H1 (cell line): Measurements from ENCODE around the gene TAOK2. TPM values are rescaled to one million over a fixed set of nuclear protein-coding genes. Genes with fewer than 3 reads are reported as not detected.

Experiments used
- ASH2L ChIP-seq: fragments of 200-600, 300-600 bp; sonication (generic); IDR thresholded peaks from one replicate; pipeline ENCODE4 v1.7.1; 2017; ENCODE audit warnings: low read length
- BRCA1 ChIP-seq: IDR thresholded peaks from 2 replicates; pipeline ENCODE4 v1.6.1; 2012; ENCODE audit warnings: low read depth, low read length, improper control_type of control experiment
- CBX8 ChIP-seq: fragments of 300-800, 300-1000 bp; sonication (generic); IDR thresholded peaks from 2 replicates; pipeline ENCODE4 v1.7.1; 2016; ENCODE audit warnings: low read depth, low read length, borderline replicate concordance
- CHD1 ChIP-seq: IDR thresholded peaks from 2 replicates; pipeline ENCODE4 v1.6.1; 2012; ENCODE audit warnings: low read depth, low read length, improper control_type of control experiment
- CHD2 ChIP-seq: IDR thresholded peaks from 2 replicates; pipeline ENCODE4 v1.6.1; 2012; ENCODE audit warnings: low read length, improper control_type of control experiment
- CREB1 ChIP-seq: IDR thresholded peaks from 2 replicates; pipeline ENCODE4 v1.6.1; 2012; ENCODE audit warnings: inconsistent platforms
- EZH2 ChIP-seq: fragments of 200-600 bp; sonication (generic); IDR thresholded peaks from 2 replicates; pipeline ENCODE4 v1.7.1; 2012; ENCODE audit warnings: low read depth, mild to moderate bottlenecking, moderate library complexity, low read length, inconsistent platforms; ENCODE audit not compliant: severe bottlenecking
- FOSL1 ChIP-seq: IDR thresholded peaks from 2 replicates; pipeline ENCODE4 v1.6.1; 2011; ENCODE audit warnings: mild to moderate bottlenecking, low read depth, low read length, moderate library complexity; ENCODE audit not compliant: insufficient read depth
- GTF2F1 ChIP-seq: IDR thresholded peaks from 2 replicates; pipeline ENCODE4 v1.6.1; 2012; ENCODE audit warnings: low read depth, low read length, improper control_type of control experiment, borderline replicate concordance
- HDAC2 ChIP-seq, 2 experiments: fragments of 300-600 bp in 1 of 2; sonication (generic) in 1 of 2; IDR thresholded peaks; 2 replicates each; pipeline ENCODE4 v1.6.1; 2011 to 2012; ENCODE audit warnings: low read depth in 2 of 2, low read length in 2 of 2, mild to moderate bottlenecking in 2 of 2, moderate library complexity in 2 of 2, borderline replicate concordance in 1 of 2, inconsistent platforms in 1 of 2
- HDAC6 ChIP-seq: IDR thresholded peaks from one replicate; pipeline ENCODE4 v1.7.1; 2012; ENCODE audit warnings: low read depth, mild to moderate bottlenecking, inconsistent platforms, low read length, moderate library complexity
- KDM4A ChIP-seq: IDR thresholded peaks from one replicate; pipeline ENCODE4 v1.7.1; 2012; ENCODE audit warnings: low read depth, mild to moderate bottlenecking, moderate library complexity, low read length, inconsistent platforms; ENCODE audit not compliant: severe bottlenecking
- NANOG ChIP-seq: IDR thresholded peaks from 2 replicates; pipeline ENCODE4 v1.6.1; 2011; ENCODE audit warnings: low read length, low read depth, mild to moderate bottlenecking, inconsistent platforms; ENCODE audit not compliant: insufficient read depth, poor library complexity, severe bottlenecking
- POLR2A ChIP-seq, 2 experiments: IDR thresholded peaks; 1 replicate in 1 of 2; 2 replicates in 1 of 2; pipeline ENCODE4 v1.6.1; 2011; ENCODE audit warnings: low read depth in 2 of 2, low read length in 2 of 2, mild to moderate bottlenecking in 2 of 2; ENCODE audit errors: control extremely low read depth in 1 of 2
- POU5F1 ChIP-seq: IDR thresholded peaks from 2 replicates; pipeline ENCODE4 v1.6.1; 2011; ENCODE audit warnings: low read depth, mild to moderate bottlenecking, low read length, moderate library complexity
- RFX5 ChIP-seq: IDR thresholded peaks from 2 replicates; pipeline ENCODE4 v1.6.1; 2011; ENCODE audit warnings: low read depth, low read length, improper control_type of control experiment, borderline replicate concordance
- SIX5 ChIP-seq: IDR thresholded peaks from 2 replicates; pipeline ENCODE4 v1.6.1; 2011; ENCODE audit warnings: mild to moderate bottlenecking, low read depth, low read length
- TAF1 ChIP-seq: IDR thresholded peaks from 2 replicates; pipeline ENCODE4 v1.6.1; 2011; ENCODE audit warnings: mild to moderate bottlenecking, low read depth, low read length
- TCF12 ChIP-seq: IDR thresholded peaks from 2 replicates; pipeline ENCODE4 v1.6.1; 2011; ENCODE audit warnings: low read depth, mild to moderate bottlenecking, low read length
- TEAD4 ChIP-seq: IDR thresholded peaks from 2 replicates; pipeline ENCODE4 v1.6.1; 2012; ENCODE audit warnings: low read depth, low read length, inconsistent platforms, mixed read lengths
- polyA plus RNA-seq, 7 experiments: library from polyadenylated mRNA; depleted of rRNA in 3 of 7; stranded (reverse) in 5 of 7; unstranded in 2 of 7; fragments of >200 nt in 5 of 7; fragments of 200-250 nt in 2 of 7; gene quantifications; 1 replicate in 5 of 7; 2 replicates in 1 of 7; 4 replicates in 1 of 7; pipeline versions ENCODE4 v1.2.1 to v1.2.3, GENCODE V29; 2011 to 2013; ENCODE audit warnings: missing spikeins in 2 of 7, mixed read lengths in 2 of 7
- total RNA-seq: library from RNA; stranded (reverse); fragmentation: NEBNext Ultra II Directional; extraction: Animal tissue kit (Norgen Biotek cat#: 25700); gene quantifications from 2 replicates; pipeline ENCODE4 v1.2.1, GENCODE V29; 2021
- TF ChIP-seq, protein P1 (sequence below): IDR thresholded peaks from 2 replicates; pipeline ENCODE4 v1.6.1; 2012; ENCODE audit warnings: inconsistent platforms
- TF ChIP-seq, protein P2 (sequence below): IDR thresholded peaks from 2 replicates; pipeline ENCODE4 v1.6.1; 2011; ENCODE audit warnings: low read depth, mild to moderate bottlenecking, low read length; ENCODE audit not compliant: insufficient read depth
- TF ChIP-seq, protein P3 (sequence below): IDR thresholded peaks from 2 replicates; pipeline ENCODE4 v1.6.1; 2011; ENCODE audit warnings: low read length, improper control_type of control experiment
- TF ChIP-seq, protein P4 (sequence below): IDR thresholded peaks from 2 replicates; pipeline ENCODE4 v1.6.1; 2012; ENCODE audit warnings: inconsistent platforms

TAOK2 gene
- total and polyA plus RNA-seq, 2 of the 8 experiments (the other 6 are each of a cell fraction or from before 2014, with no cell fraction given): 13.5 to 32.6 TPM

DNA sequence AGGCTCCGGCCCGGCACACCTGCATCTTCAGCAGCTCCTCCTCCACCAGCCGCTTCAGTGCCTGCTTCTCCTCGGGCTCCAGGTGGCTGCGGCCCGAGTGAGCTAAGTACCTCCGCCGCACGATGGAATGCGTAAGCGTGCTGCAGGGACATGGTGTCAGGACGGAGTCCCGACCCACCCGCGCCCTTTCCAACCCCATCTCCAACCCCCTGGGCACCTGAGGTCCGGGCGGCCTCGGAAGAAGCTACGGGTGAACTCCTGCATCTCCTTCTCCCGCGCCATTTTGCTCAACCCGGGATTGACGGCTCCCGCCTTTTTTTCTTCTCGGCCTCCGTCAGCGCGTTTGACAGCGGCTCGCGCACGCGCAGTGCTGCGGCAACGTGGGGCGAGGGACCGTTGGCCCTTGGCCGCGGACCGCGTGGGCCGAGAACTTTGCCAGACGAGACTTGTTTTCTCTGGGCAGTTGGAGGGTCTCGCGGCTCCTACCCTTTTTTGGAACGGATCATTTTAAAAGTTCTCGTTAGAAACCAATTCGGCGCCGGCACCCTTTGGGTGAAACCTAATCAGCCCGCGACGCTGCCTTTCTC, 21.7 kb downstream of the TAOK2 start, which contains the start of gene HIRIP3 (continued):
- TF ChIP-seq RFX5 (no peak), TCF12 (no peak), NANOG (no peak), EZH2 (no peak), CHD2 (no peak), BRCA1 (no peak), GTF2F1 (no peak), POU5F1 (no peak), CBX8 (no peak), FOSL1 (no peak), CREB1 (no peak), TEAD4 (no peak), TAF1 (peak; percentile 78), HDAC2 (IDR thresholded peaks at IDR 0.05; ENCODE audit: borderline replicate concordance in 1 of 2, low read depth in 2 of 2, low read length in 2 of 2) (peak in 1 of 2 experiments; percentile 76; a peak in 1 of 4 replicates), SIX5 (no peak), KDM4A (peak; percentile 75), POLR2A (IDR thresholded peaks at IDR 0.05; ENCODE audit: control extremely low read depth in 1 of 2, low read depth in 2 of 2, low read length in 2 of 2) (peak in 1 of 2 experiments; percentile 61; a peak in 1 of 3 replicates), ASH2L (no peak), HDAC6 (no peak), CHD1 (no peak)
- TF ChIP-seq, protein P1, sequence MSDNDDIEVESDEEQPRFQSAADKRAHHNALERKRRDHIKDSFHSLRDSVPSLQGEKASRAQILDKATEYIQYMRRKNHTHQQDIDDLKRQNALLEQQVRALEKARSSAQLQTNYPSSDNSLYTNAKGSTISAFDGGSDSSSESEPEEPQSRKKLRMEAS: peak; percentile 79
- TF ChIP-seq, protein P2, sequence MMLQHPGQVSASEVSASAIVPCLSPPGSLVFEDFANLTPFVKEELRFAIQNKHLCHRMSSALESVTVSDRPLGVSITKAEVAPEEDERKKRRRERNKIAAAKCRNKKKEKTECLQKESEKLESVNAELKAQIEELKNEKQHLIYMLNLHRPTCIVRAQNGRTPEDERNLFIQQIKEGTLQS: no peak
- TF ChIP-seq, protein P3, sequence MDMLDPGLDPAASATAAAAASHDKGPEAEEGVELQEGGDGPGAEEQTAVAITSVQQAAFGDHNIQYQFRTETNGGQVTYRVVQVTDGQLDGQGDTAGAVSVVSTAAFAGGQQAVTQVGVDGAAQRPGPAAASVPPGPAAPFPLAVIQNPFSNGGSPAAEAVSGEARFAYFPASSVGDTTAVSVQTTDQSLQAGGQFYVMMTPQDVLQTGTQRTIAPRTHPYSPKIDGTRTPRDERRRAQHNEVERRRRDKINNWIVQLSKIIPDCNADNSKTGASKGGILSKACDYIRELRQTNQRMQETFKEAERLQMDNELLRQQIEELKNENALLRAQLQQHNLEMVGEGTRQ: no peak
- TF ChIP-seq, protein P4, sequence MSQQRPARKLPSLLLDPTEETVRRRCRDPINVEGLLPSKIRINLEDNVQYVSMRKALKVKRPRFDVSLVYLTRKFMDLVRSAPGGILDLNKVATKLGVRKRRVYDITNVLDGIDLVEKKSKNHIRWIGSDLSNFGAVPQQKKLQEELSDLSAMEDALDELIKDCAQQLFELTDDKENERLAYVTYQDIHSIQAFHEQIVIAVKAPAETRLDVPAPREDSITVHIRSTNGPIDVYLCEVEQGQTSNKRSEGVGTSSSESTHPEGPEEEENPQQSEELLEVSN: peak; percentile 99
